ENCODE measurements around the gene EPHA6. TPM values are rescaled to one million over a fixed set of nuclear protein-coding genes. Genes with fewer than 3 reads are reported as not detected.

The EPHA6 gene
- total RNA-seq: not detected

DNA sequence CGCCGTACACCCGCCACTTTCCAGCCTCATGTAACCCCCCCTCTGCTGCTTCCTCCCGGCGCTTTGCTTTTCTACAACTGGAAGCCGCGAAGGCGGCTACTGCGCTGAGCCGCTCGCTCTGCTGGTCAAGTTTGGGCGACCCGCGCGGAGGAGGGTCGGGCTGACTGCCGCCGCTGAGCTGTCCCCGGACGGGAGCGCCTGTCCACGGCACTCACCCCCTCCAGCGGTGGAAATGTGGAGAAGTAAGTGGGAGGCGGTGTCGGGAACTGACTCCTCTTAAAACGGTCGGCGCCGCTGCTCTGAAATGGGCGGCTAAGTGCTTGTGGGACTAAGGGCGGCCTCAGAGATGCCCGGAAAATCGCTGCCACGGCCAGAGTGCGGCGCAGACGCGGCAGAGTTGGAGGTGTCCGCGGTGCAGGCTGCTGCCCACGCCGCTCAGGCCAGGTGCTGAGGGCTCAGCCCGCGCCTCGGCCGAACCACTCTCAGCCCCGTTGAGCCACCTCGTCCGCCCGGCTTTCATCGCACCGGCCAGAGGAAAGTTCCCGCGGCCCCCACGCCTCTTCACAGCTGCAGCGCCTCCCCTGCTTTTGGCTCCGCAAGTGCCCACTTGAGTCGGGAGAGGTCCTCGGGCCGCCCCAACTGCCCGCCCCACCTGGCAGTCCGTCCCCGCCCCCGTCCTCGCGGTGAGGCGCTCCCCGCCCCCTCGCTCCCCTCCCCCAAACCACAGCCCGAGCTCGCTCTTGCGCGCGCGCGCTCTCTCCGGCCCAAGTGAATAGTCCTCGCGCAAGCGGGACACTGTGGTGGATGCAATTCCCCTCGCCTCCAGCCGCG, at the start of gene EPHA6:
Gene EPHA6, plus strand, starts transcription at position 775 of the 831 bp plus-strand sequence.
- no peak for DNase-seq

DNA sequence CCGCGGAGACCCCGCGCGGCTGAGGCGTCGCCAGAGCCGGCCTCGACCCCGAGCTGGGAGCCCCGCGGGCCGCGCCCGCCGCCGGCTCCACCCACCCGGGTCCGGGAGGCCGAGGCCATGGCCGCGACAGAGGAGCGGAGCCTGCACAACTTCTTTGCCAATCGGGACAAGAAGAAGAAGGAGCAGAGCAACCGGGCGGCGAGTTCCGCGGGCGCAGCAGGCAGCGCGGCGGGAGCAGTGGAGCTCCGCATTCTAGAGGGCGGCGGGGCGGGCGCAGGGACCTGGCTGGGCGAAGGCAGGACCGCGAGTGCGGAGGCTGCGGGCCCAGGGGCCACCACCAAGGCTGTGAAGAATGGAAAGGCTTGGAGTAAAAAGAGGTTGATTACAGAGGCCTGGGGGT, 37.6 kb upstream of the EPHA6 start:
- no peak for DNase-seq

DNA sequence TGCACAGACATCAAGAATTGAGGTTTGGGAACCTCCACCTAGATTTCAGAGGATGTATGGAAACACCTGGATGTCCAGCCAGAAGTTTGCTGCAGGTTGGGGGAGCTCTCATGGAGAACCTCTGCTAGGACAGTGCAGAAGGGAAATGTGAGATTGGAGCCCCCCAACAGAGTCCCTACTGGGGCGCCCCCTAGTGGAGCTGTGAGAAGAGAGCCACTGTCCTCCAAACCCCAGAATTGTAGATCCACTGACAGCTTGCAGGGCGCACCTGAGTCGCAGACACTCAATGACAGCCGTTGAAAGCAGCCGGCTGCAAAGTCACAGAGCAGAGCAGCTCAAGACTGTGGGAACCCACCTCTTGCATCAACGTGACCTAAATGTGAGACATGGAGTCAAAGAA, 34.6 kb upstream of the EPHA6 start:
- no peak for DNase-seq

DNA sequence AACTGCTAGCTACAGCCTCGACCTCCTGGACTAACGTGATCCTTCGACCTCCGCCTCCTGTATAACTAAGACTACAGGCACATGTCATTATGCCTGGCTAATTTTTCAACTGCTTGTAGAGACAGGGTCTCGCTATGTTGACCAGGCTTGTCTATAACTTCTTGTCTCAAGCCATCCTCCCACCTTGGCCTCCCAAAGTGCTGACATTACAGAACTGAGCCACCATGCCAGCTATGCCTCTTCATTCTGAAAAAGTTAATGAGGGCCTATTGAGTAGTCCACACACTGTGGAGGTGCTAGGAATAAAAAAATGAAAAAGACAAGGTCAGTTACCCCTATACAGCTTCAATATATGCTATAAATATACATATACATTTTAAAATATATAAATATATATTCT, 18.3 kb upstream of the EPHA6 start:
- no peak for DNase-seq

DNA sequence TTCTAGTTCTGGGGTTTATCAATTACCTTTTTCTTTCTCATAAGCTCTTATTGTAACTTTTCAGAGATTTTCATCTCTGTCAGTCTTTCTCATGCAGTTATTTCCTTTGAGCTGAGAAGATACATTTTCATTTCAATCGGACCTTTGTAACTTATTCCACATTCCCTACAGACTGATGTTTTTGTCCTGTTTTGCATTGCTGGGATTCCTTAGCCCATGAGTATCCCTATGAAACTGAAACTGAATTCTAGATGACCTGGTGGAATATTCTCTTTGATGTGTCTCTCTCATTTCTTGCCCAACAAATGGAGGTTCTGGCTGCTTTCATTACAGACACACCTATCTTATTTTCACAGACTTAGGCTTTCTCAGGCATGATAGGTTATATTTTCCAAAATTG, 10.5 kb upstream of the EPHA6 start:
- DNase-seq: no peak

DNA sequence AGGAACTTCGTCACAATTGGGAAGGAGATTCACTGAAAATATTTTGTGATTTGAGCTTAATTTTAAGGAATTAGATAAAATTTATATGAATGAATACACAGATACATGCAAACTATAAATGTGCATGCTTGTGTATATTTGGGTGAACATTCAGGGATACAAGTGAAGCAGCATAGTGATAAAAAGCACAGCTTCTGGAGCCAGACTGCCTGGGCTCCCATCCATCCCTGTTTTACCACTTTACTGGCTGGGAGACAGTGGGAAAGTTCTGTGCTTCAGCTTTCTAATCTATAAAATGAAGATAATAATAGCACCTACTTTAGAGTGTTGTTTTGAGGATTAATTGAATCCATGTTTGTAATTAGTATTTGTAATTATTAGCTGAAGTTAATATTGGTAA, 8.1 kb upstream of the EPHA6 start:
- no peak for DNase-seq

DNA sequence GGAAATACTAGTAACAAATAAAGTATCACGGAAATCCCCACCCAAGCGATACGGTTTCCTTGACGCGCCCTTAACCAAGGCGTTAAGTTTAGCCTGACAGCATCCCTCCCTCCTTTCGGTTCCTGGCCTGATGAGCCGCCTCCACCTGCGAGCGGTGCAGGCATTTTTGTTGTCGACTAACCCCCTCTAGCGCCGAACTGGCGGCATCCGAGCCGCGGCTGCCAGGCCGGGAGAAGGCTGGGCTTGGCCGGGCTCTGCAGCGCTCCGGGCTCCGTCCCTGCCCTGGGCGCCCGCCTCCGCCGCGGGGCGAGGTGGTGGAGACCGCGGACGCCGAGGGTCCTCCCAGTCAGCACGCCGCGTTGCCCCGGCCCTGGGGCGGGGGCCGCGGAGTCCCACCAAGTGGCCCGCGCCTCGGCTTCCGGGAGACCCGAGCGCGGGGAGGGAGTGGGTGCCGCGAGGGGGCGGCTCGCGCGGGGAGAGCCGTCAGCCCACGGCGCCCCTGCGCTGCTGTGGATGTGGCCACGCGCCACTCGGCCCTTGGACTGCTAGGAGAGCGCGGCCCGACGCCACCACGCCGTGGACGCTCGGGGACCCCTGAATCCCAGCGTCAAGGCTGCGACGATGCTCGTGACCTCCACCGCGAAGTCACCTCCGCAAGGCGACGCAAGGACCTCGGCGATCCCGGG, 1.1 kb upstream of the EPHA6 start:
- no peak for DNase-seq

DNA sequence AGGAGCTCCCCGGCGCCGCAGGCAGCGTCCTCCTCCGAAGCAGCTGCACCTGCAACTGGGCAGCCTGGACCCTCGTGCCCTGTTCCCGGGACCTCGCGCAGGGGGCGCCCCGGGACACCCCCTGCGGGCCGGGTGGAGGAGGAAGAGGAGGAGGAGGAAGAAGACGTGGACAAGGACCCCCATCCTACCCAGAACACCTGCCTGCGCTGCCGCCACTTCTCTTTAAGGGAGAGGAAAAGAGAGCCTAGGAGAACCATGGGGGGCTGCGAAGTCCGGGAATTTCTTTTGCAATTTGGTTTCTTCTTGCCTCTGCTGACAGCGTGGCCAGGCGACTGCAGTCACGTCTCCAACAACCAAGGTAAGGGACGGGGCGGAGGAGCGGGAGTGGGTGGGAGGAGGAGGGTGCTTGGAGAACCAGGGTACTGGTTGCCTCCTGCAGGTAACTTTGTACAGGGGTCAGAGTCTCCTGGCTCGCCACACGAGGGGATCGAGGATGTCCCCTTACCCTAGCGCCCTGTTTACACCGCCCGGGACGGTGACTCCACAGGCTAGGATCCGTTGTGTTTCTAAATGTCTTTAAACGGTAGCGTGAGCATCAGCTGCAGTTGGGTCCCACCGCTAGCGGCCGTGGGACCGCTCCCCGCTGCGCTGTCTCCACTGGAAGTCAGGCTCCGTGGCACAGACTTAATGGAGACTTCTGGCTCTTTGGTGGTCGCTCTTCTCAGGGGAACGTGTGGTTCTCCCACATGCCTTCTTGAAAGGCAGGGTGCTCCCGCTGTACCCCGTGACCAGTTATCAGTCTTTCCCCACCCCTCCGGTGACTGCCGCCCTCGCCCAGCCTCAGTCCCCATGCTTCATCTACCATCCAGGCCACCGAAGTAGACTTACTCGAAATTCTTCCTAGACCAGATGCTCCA, 515 bp downstream of the EPHA6 start:
- no peak for DNase-seq

DNA sequence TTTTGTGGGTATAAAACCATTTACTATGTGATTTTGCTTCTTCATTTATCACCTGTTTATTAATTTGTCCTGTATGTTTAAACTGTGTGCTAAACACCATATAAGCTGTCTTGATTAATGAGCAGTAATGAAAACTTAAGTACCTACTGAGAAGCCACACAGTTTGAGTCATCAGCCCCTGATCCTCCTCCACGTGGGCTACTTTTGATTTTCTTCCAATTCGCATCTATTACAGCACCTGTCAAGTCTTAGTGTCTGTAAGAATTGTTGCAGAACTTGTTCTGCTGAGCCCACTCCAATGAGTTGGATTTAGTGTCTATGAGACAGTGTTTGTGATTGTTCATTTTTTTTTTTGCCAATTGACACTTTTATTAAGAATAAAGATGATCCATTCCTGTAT, 16.8 kb downstream of the EPHA6 start:
- no peak for DNase-seq

DNA sequence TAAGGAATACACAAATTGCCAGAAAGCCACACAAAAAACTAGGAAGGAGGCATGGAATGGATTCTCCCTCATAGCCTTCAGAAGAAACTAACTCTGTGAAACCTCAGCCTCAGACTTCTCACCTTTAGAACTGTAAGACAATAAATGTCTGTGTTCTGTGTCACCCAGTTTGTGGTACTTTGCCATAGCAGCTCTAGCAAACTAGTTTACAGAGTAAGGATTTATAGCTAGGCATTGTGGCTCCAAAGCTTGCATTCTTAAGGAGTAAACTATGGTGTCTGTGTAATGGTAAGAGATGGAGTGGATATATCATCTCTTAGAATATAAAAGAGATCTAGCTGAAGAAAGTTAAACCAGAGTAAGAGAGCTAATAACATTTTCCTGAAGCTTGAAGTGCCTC, 18.9 kb downstream of the EPHA6 start:
- no peak for DNase-seq

DNA sequence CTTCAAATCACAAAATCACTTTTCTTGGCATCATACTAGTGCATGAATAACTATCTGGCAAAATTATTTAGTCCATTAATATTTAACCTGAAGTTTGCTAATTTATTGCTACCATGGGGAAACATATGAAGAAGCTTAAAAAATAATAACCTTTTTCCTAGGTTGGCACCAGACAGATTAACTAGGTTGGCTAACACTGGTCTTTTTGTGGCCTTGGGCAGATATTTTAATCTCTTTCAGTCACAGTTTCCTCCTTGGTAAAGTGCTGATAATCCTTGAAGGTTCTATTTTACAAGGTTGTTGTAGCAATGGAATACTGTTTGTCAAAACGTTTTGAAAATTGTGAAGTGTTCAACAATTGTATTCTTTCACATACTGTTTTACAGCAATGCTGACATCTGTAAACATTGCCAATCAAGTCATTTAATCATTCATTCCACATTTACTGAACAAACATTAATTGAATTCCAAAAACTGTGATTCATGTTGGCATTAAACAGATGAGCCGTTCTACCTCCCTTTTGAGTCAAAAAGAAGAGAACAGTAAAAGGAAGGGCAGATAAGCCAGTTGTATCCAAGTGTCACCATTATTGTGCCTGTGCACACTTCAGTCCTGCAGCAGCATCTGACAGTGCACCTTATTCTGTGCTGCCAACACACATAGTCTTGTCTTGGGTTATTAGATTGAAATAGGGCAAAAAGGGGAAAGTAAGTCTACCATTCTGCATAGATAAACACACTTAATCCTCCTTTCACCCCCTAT, 21.9 kb downstream of the EPHA6 start:
- no peak for DNase-seq

DNA sequence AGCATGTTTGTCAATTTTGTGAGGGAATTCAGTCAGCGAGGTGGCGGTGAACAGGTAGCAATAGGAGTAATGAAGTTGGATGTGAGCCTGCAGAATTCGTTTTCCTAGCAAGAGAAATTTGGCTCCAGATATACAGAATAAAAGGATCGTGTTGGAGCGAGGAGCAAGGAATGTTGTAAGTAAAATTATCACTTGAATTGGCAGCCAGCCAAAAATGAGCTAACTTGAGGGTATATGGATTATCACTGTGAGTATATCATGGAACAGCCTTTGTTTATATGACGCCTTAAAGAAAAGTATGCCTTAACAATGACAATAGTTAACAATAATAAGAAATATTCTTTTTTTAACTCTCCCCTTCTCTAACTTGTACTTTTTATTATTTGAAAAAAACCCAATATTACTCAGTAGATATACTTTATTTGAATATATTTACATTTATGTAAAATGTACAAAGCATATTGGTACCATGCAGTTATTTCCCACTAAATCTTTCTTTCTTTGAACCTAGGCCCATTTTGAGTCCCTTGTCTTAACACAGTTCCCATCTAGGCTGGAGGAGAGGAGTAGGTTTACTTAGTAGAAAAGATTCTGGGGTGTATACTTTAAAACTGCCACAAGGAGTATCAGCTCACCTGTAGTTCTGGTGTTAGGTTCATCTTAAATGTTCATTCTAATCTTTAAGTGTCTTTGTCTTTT, 29.3 kb downstream of the EPHA6 start:
- DNase-seq: no peak

DNA sequence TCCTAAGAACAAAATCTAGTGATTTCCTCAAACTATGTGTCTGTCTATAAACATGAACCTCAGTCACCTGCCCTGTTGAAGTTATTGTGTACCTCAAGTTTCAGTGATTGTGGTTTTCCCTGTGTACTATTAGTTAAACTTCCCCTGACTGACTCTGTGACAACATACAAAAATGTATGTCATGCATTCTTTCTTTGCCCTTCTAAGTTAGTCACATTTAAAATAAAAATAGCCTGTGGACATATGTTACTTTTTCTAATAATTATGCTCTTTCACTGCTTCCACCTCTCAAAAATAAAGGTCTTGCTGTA, 29.8 kb downstream of the EPHA6 start:
- DNase-seq: no peak

DNA sequence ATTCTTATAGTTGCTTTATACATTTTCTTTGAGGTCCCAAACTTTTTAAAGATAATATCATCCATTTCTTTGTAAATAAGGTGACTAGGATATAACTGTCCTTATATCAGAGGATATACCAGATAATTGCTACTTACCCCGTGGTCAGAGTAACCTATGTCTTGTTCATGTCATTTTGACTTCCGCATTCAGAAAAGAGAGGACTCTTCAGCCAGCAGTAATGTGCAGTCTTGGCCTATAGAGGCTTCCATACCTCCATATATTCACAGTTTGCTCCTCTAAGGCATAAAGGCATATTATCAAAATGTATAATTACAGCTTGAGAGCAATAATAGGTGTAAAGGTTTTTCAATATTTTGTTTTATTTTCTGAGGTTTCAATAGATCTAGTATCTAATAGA, 38.5 kb downstream of the EPHA6 start:
- DNase-seq: no peak

DNA sequence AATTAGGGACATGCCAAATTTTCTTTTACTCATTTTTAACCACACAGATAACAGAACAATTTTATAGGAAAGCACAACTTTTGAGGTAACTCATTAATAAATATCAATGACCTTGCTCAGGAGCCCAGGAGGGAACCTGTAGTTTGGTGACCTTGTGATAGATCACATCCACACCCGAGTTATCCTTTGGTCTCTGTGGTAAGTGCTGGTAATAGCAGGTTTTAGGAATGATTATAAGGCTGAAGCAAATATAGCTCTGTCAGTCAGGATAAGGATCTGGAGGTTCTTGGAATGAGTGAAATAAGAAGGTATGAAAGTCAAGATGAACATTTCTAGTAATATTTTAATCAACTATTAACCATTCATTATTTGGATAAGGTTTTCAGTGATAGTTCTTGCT, 46.5 kb downstream of the EPHA6 start:
- DNase-seq: no peak

DNA sequence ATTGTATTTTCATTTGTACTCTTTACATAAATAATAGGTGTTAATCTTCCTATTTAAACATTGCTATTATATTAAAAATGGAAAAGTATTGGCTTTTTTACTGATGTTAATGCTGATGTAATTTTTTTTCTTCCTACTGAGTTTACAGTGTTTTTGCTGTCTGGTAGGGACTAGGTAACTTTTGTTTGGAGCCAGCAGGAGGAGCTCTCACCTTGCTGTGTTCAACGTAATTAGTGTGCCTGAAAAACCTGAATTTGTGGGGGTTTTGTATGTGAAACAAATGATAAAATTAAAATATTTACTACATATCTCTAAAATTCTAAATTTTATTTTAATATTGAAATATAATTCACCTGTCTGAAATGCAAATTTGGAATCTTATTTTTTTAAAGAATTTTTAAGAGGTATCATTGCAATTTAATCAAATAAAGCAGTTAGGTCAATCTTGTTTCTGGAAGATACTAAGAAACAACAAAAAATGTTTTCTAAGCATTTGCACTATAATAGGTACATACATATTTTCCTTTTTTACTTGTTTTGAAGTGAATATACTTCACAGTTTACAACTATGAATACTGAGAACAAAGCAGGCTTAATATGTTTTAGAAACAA, 48.8 kb downstream of the EPHA6 start:
- no peak for DNase-seq

DNA sequence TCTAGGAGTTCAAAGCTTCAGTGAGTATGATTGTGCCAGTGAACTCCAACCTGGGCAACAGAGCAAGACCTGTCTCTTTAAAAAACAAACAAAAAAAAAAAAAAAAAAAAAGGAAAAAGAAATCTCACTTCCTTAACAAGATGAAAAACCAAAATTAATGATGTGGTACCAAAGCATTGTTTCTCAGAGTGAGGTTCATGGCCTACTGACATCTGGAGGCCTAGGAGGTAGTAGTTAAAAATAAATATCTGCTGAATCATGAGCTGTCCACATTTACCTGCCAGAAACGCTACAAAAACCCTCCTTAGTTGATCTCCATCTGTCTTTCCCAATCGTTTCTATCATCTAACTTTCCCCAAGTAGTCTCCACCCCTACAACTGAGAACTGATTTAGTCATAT, 51.2 kb downstream of the EPHA6 start:
- DNase-seq: no peak

DNA sequence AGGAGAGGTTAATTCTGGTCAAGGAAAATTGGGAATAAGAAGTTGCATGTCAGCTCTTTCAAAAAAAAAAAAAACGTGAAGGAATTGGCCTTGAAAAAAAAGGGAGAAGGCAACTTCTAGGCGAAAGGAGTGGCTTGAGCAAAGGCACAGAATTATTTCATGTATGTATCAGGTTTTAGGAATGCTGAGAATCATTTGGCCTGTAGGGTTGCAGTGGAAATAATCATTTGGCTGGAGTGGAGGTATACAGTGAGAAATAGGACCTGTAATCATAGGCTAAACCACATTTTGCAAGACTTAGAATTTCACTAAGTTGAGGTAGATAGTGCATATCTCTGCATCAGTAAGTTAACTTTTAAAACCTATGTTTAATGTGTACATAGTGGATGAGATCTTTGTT, 54.9 kb downstream of the EPHA6 start:
- no peak for DNase-seq

DNA sequence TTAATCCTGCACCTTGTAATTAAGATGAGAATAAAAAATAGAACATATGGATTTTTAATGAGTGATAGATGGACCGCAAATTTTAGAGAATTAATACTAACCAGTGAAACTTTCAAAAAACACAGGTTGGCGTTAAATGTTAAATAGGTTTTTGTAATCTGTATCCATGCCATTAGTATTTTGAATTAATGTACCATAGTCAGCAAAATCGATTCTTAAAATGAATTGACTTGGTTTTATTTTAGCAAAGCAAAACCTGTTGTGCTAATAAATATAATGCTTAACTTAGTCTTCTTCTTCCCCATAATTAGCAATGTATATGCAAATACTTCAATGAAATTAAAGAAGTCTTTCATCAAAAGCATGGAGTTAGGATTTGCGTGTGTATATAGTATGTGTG, 63.1 kb downstream of the EPHA6 start:
- DNase-seq: no peak

DNA sequence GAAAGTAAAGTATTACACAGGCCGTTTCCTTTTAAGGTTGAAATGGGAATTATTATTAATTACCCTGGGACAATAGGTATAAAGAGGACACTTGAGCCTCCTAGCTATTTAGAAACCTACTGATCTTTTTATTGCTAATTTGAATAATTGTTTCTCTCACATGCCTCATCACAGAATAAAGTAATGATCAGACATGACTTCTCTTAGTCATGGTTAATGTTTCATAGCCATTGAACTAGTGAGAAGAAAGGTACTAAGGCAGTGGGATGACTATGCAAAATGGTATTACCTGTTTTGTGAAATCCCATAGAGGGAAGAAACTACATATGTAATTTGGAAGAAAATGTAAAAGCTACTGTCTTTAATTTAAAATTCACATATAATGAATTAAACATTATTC, 85.6 kb downstream of the EPHA6 start:
- DNase-seq: no peak

DNA sequence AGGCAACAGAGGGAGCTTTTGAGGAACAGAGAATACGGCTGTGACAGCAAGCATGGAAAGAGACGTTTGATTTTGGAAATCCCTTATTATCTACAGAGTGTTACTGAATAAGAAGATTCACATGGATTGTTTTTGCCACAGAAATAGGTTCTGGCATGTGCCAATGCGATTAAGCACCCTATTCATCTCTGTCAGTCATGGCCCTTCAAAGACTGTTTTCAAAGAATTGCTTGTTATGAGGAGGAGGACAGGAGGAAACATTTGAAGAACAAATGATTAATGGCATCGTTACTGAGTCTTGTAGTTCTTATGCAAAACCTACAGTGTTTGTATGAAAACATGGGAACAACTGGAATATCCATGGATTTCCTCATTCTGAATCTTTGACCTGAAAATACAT, 86.2 kb downstream of the EPHA6 start:
- no peak for DNase-seq

DNA sequence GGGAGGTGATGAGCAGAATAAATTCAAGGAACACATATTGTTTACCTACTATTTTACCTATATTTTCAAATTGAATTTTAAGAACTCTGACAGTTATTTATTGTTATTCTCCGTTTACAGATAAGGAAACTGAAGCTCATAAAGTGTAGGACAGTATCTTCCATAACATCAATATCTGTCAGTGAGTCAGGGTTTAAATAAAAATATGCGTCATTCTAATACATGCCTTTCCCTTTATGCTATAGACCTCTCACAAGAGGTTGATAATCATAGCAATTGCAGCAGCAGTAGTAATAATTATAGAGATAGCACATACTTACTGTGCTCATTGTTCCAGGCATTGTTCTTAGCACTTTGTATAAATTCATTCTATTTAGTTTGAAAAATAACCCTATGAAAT, 101.1 kb downstream of the EPHA6 start:
- DNase-seq: no peak
